GM19455 (cell line): Measurements from ENCODE around the gene PRR16.

ENCODE experiments used
- ATAC-seq: cut with Tn5 transposase; IDR thresholded peaks from one replicate; pipeline ENCODE4 v1.9.1; 2021; ENCODE audit not compliant: unreplicated experiment

Gene PRR16

GRCh38 chr5:120461251-120461650 is 2.8 kb upstream of the PRR16 start:
- ATAC-seq = no peak

DNA sequence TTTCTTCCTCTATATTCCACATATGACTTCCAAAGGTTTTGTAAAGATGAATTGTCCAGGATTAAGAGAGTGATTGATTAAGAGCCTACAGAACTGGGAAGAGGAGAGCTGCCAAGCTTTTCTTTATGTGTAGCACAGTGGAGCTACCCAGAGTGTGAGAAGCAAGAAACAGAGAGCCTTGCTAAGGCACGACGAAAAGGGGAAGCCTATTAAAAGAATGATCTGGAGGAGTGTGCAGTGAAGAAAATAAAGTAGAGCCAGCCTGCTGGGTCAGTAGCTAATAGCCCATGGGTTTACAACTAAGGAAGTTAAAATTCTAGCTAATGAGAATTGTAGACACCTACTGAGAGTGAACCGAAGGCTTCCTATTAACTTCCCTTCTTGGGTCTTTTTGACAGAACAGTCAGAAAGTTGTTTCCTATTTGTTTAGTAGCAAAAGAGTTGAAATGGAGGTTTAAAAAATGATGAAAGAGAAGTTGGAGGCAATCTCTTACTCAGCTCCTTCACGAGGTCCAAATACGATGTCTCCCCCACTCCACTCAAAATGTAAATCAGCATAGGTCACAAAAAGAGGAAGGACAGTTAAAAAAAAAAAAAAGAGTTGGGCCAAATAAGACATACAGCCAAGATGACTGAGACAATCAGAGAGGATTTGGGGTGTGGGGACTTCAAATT is 957 bp upstream of the PRR16 start:
- no peak for ATAC-seq

GRCh38 chr5:120464627-120465435 is 731 bp downstream of the PRR16 start:
- no peak for ATAC-seq

- ATAC-seq = no peak
These were observed 1.4 kb downstream of the PRR16 start for GRCh38 chr5:120465436-120465961.

GRCh38 chr5:120466341-120467006 is 2.4 kb downstream of the PRR16 start:
- no peak for ATAC-seq

GRCh38 chr5:120471971-120472370 is 7.9 kb downstream of the PRR16 start:
- no peak for ATAC-seq

DNA sequence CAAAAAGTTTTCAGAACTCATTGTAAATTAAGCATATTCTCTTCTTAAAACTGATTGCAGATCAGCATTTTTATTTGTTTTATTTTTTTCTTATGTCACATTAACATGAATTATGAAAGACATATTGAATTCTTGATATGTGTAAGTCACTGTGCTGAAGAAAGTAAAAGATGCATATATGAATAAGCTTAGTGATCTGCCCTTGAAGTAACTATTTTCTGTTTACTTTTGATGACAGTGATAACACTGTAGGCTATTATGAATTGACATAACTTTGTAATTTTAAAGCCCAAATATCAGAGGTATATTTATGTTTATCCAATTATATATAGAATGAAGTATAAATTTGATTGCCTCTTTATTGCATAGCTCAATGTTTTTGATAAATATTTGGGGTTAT is 8.8 kb downstream of the PRR16 start:
- ATAC-seq = no peak

- no peak for ATAC-seq
These were observed 9.2 kb downstream of the PRR16 start for GRCh38 chr5:120473332-120473731.

DNA sequence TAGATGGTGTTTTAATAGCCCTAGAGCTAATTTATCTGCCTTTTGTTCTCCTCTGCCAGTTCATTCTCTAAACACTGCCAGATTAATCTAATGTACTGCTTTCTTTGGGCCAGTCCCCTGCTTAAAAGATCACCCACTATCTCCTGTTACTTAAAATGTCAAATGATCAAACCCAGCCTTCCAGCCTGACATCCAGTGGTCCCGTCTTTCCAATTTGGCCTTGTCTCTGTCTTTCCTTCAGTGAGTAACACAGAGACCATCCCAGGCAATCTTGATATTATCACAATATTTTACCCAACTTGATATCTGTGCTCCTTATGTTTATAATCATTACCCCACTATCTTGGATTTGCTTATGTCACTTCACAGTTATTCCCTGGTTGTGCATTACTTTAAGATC is 12.0 kb downstream of the PRR16 start:
- no peak for ATAC-seq

- no peak for ATAC-seq
These were observed 15.0 kb downstream of the PRR16 start for GRCh38 chr5:120479066-120479465.

DNA sequence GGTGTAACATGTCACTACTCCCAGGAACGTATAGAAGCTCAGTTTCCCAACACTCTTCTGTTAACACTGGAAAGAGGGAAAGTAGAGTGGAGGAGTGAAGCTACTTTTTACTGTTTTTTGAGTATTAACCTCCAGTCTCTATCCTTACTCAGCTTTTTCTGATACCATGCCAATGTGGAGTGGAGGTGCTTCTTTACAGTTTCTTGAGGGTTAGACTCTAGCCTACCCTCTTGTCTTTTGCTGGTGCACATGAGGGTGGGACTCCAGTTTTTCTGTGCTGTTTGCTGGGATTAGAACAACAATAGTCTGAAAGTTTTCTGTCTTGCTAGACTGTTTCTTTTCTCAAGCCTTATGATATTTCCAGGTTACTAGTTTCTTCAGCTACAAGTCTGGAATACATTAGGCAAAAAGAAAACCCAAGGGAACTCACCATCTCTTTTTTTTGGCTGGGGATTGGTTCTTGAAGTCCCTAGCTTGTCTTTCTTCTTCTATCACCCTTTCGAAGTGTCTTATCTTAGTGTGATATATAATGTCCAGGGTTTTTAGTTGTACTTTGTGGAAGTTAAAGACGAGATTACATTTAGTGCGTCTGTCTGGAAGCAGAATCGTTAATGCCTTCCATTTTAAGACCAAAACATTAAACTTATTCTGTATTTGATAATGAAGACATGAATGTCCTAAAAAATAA is 35.9 kb downstream of the PRR16 start:
- ATAC-seq = no peak

DNA sequence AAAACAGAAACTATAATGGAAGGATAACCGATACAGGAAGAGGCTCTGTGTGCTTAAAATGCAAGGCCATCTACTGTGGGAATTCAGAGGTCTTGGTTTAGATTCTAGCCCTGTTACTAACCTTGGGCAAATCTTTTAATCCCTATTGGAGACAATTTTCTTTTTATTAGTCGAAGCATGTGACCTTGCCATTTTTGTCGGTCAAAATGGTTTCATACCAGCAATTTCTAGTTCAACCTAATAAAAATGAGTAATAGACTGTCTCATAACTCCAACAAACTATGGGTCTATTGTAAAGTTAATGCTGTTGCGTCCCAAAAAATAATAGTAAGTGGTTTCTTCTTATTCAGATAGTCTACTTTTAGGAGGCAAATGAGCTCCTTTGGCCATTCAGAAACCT is 38.4 kb downstream of the PRR16 start:
- no peak for ATAC-seq

DNA sequence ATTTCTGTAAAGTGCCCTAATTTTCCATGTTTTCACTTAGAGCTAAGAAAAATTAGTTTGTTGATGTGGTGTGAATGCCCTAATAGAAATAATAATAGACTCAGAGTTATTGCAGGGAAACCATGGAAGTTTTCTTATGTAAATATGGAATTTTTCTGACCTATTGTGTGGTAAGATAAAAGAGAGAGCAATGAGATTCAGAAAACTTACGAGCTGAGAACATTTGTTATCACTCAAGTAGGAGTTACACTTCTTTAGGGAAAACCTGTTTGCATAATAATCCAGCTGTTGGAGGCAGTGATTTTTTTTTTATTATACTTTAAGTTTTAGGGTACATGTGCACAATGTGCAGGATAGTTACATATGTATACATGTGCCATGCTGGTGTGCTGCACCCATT is 39.2 kb downstream of the PRR16 start:
- ATAC-seq = no peak

DNA sequence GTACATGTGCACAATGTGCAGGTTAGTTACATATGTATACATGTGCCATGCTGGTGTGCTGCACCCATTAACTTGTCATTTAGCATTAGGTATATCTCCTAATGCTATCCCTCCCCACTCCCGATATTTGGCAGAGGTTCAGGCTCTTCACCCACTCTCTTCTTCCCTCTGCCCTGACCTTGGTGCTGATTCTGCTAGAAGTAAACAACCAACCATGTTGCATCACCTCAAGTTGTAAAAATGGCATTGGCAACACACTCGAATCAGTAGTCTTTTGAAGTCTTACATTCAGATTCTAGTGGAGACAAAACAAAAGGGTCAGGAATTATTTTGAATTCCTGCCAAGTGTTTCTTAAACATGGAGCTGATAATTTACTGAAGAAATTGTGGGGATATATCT is 40.0 kb downstream of the PRR16 start:
- ATAC-seq = no peak

GRCh38 chr5:120507197-120507596 is 43.1 kb downstream of the PRR16 start:
- no peak for ATAC-seq

GRCh38 chr5:120507800-120508463 is 43.8 kb downstream of the PRR16 start:
- no peak for ATAC-seq

- no peak for ATAC-seq
These were observed 45.0 kb downstream of the PRR16 start for GRCh38 chr5:120509053-120509452.

DNA sequence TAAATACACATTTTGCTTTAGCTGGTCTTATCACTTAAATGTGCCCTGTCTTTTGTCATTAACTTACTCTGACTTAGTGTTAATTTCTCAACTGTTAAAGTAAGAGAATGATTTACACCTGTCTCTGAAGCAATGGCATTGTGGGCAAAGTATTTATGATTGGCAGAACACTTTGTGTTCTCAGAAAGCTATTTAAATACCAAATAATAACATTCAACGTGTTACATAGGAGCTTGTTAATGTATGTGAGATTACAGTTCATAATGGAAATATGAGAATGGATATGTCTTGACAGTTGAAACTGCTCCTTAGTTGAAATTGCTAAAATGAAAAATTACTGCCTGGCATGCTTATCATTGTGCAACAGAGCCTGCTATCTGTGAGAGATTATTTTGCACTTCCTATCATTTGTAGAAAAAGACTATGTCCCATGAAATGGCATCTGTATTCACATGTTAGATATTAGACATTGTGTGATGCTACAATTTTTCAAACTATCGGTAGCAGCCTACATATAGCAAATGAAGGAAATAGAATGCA is 46.1 kb downstream of the PRR16 start:
- ATAC-seq = no peak

DNA sequence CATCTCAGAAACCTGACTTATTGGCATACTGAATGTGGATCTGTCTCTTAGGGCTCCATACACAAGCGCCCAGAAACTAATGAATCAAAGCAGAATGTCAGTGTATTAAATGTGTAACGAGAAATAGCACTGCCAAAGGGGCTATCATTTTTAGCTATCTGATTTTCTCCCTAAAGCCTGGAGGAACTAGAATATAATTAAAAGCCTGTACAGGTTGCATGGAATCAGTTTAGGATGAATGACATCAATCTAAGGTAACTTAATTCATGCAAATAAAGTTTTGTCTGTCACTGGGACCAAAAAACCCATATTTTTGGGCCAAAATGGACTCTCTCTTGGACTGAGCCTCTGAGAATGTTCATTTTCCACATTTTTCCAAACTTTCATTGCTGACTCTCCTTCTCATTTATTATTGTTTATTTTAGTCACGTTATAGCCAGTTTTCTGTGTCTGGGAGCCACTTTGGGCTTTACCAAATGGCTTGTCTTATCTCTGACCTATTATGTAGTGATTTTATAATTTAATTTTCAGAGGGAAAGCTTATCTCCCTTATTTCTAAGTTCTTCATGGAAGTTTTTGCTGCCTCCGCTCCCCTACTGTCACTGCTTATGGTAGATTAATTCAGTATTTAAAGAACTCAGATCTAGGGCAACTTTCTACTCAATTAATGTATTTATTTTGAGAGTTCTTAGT is 47.0 kb downstream of the PRR16 start:
- no peak for ATAC-seq

DNA sequence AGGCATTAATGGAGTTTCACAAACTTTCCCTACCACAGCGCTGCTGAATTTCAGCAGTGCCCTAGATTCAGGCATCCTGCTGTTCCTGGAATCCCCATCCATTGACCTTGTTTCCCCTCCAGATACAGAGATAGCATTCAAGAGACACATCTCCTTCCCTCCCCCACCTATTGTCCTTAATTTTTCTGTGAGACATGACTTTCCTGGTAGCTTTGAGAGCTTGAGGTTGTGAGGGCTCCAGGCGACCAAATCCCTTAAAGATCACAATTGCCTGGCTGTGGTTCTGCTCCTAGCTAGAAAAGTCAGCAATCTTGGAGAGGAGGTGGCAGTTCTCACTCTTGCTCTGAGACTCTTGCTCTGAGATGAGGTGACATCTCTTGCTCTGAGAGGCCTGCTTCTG is 48.0 kb downstream of the PRR16 start:
- no peak for ATAC-seq
